NT2/D1 (cell line): ENCODE data around the gene SYNRG.

ENCODE experiments used
- SUZ12 ChIP-seq: IDR thresholded peaks from 2 replicates; pipeline ENCODE4 v1.6.1; 2011; ENCODE audit not compliant: insufficient read length, insufficient read depth; ENCODE audit errors: extremely low read depth
- YY1 ChIP-seq: IDR thresholded peaks from 2 replicates; pipeline ENCODE4 v1.6.1; 2011; ENCODE audit not compliant: insufficient read length, insufficient read depth
- ZNF274 ChIP-seq: IDR thresholded peaks from 2 replicates; pipeline ENCODE4 v1.6.1; 2011; ENCODE audit warnings: mild to moderate bottlenecking, low read depth, low read length

- TF ChIP-seq ZNF274 (no peak), YY1 (no peak), SUZ12 (no peak)
Measured at GRCh38 chr17:37488607-37489196, 120.5 kb downstream of the SYNRG start.
